Osteocyte (in vitro differentiated cells): Measurements from ENCODE around the gene VAC14. TPM values are rescaled to one million over a fixed set of nuclear protein-coding genes. Genes with fewer than 3 reads are reported as not detected.

ENCODE experiments used
- DNase-seq: peaks from one replicate; pipeline ENCODE4 v3.0.0; 2021; ENCODE audit warnings: mixed read lengths; ENCODE audit not compliant: unreplicated experiment; ENCODE audit errors: extremely low spot score
- H3K27ac Mint-ChIP-seq: one replicate; pipeline ENCODE4 v1.8.0; 2021; ENCODE audit warnings: mild to moderate bottlenecking, mixed read lengths; ENCODE audit not compliant: unreplicated experiment
- H3K27me3 Mint-ChIP-seq: one replicate; pipeline ENCODE4 v1.8.0; 2021; ENCODE audit warnings: mixed read lengths; ENCODE audit not compliant: unreplicated experiment
- H3K36me3 Mint-ChIP-seq: one replicate; pipeline ENCODE4 v1.8.0; 2021; ENCODE audit warnings: mixed read lengths; ENCODE audit not compliant: unreplicated experiment
- H3K4me1 Mint-ChIP-seq: one replicate; pipeline ENCODE4 v1.8.0; 2021; ENCODE audit warnings: mixed read lengths; ENCODE audit not compliant: unreplicated experiment
- H3K4me3 Mint-ChIP-seq: one replicate; pipeline ENCODE4 v1.8.0; 2021; ENCODE audit warnings: mild to moderate bottlenecking, moderate library complexity, mixed read lengths; ENCODE audit not compliant: unreplicated experiment
- H3K9me3 Mint-ChIP-seq: one replicate; pipeline ENCODE4 v1.8.0; 2021; ENCODE audit warnings: mixed read lengths; ENCODE audit not compliant: unreplicated experiment
- CTCF ChIP-seq: fragments of 200-600 bp; sonication (generic); IDR thresholded peaks from 2 replicates; pipeline ENCODE4 v1.5.0; 2021; ENCODE audit warnings: antibody characterized with exemption, mild to moderate bottlenecking, moderate library complexity
- total RNA-seq: library from RNA; stranded (reverse); gene quantifications from 2 replicates; pipeline ENCODE4 v1.2.1, GENCODE V29; 2021

VAC14 gene
- total RNA-seq, 1 donor from 2014 or later: 44.5 TPM

- H3K27me3 Mint-ChIP-seq: no peaks in the 10 kb centered on the region
- TF ChIP-seq CTCF: no peak
- no peak for DNase-seq
- no peak overlapping the region for H3K27ac Mint-ChIP-seq
- no peaks in the 10 kb centered on the region for H3K9me3 Mint-ChIP-seq
- H3K4me1 Mint-ChIP-seq: peaks cover 33% of the 10 kb centered on the region
- H3K4me3 Mint-ChIP-seq: no peak overlapping the region
- peaks cover 14% of the 10 kb centered on the region for H3K36me3 Mint-ChIP-seq
Observed at GRCh38 chr16:70769131-70769530, 31.8 kb downstream of the VAC14 start.

- no peak for DNase-seq
- no peaks in the 10 kb centered on the region for H3K27me3 Mint-ChIP-seq
- H3K36me3 Mint-ChIP-seq: peaks cover 10% of the 10 kb centered on the region
- H3K4me1 Mint-ChIP-seq: peaks cover 33% of the 10 kb centered on the region
- no peak for TF ChIP-seq CTCF
- H3K9me3 Mint-ChIP-seq: no peaks in the 10 kb centered on the region
- no peak overlapping the region for H3K4me3 Mint-ChIP-seq
- peak overlapping the region; percentile 90 for H3K27ac Mint-ChIP-seq
Observed at GRCh38 chr16:70768203-70768580, 32.8 kb downstream of the VAC14 start.

GRCh38 chr16:70767377-70768202 is 33.4 kb downstream of the VAC14 start:
- Mint-ChIP-seq H3K4me3 (no peak overlapping the region), H3K4me1 (peaks cover 33% of the 10 kb centered on the region), H3K27me3 (no peaks in the 10 kb centered on the region), H3K27ac (peak overlapping the region; percentile 90), H3K9me3 (no peaks in the 10 kb centered on the region), H3K36me3 (peaks cover 6% of the 10 kb centered on the region)
- DNase-seq: no peak
- no peak for TF ChIP-seq CTCF

- DNase-seq: no peak
- H3K9me3 Mint-ChIP-seq: no peaks in the 10 kb centered on the region
- H3K4me3 Mint-ChIP-seq: no peak overlapping the region
- peak overlapping the region; percentile 5 for H3K27ac Mint-ChIP-seq
- H3K36me3 Mint-ChIP-seq: peaks cover 5% of the 10 kb centered on the region
- no peaks in the 10 kb centered on the region for H3K27me3 Mint-ChIP-seq
- peaks cover 35% of the 10 kb centered on the region for H3K4me1 Mint-ChIP-seq
- no peak for TF ChIP-seq CTCF
Observed at GRCh38 chr16:70766658-70767057, 34.3 kb downstream of the VAC14 start.

DNA sequence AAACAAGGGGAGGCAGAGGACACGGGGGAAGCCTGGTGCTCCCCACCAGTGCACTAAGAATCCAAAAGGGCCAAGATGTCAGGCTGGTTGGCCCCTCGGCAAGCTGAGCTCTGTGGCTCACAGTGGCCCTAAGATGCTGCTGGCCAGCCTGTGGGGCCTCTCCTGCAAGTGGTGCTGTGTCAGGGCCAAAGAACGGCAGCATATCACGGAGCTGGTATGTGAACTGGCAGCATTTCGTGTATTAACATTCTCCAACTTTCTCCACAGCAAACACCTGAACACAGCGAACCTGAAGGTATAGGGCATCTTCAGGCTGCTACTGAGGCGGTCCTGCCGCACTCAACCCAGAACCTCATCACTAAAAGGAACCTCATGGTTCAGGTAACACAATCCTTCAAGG is 34.8 kb downstream of the VAC14 start:
- Mint-ChIP-seq H3K9me3 (no peaks in the 10 kb centered on the region), H3K36me3 (peaks cover 7% of the 10 kb centered on the region), H3K4me3 (no peak overlapping the region), H3K4me1 (peaks cover 40% of the 10 kb centered on the region), H3K27ac (no peak overlapping the region), H3K27me3 (no peaks in the 10 kb centered on the region)
- DNase-seq: no peak
- TF ChIP-seq CTCF: no peak
